ENCODE results near the gene H2BK1.

Gene H2BK1

GRCh38 chr7:151241755-151242096, 31.4 kb upstream of the H2BK1 start:
- no peak for ATAC-seq (ENCODE audit: low read depth)
- Mint-ChIP-seq H3K9me3 (no peaks in the 10 kb centered on the region), H3K4me1 (peaks cover 18% of the 10 kb centered on the region), H3K27me3 (peaks cover 9% of the 10 kb centered on the region), H3K4me3 (no peak overlapping the region), H3K36me3 (peaks cover 5% of the 10 kb centered on the region), H3K27ac (no peak overlapping the region)
- DNase-seq (ENCODE audit: low spot score in 2 of 2): no peak

- no peaks in the 10 kb centered on the region for H3K9me3 Mint-ChIP-seq
- DNase-seq (ENCODE audit: low spot score in 2 of 2) (no peak), ATAC-seq (ENCODE audit: low read depth) (no peak)
- peaks cover 5% of the 10 kb centered on the region for H3K27me3 Mint-ChIP-seq
- H3K36me3 Mint-ChIP-seq: peaks cover 9% of the 10 kb centered on the region
- peaks cover 15% of the 10 kb centered on the region for H3K4me1 Mint-ChIP-seq
- H3K4me3 Mint-ChIP-seq: no peak overlapping the region
- no peak overlapping the region for H3K27ac Mint-ChIP-seq
Measured at GRCh38 chr7:151240942-151241754, 30.9 kb upstream of the H2BK1 start.

GRCh38 chr7:151240536-151240935, 30.2 kb upstream of the H2BK1 start:
- Mint-ChIP-seq H3K4me1 (peaks cover 15% of the 10 kb centered on the region), H3K27me3 (peaks cover 4% of the 10 kb centered on the region), H3K36me3 (peaks cover 9% of the 10 kb centered on the region), H3K27ac (no peak overlapping the region), H3K9me3 (no peaks in the 10 kb centered on the region), H3K4me3 (no peak overlapping the region)
- ATAC-seq (ENCODE audit: low read depth): no peak
- DNase-seq (ENCODE audit: low spot score in 2 of 2): no peak

- Mint-ChIP-seq H3K4me3 (no peak overlapping the region), H3K27me3 (peaks cover 4% of the 10 kb centered on the region), H3K4me1 (peaks cover 15% of the 10 kb centered on the region), H3K9me3 (no peaks in the 10 kb centered on the region), H3K36me3 (peaks cover 9% of the 10 kb centered on the region), H3K27ac (no peak overlapping the region)
- ATAC-seq (ENCODE audit: low read depth) (no peak), DNase-seq (ENCODE audit: low spot score in 2 of 2) (no peak)
Measured at GRCh38 chr7:151239837-151240459, 29.7 kb upstream of the H2BK1 start.

GRCh38 chr7:151238924-151239836, 28.9 kb upstream of the H2BK1 start:
- Mint-ChIP-seq H3K36me3 (peaks cover 9% of the 10 kb centered on the region), H3K27ac (no peak overlapping the region), H3K27me3 (peaks cover 4% of the 10 kb centered on the region), H3K4me3 (no peak overlapping the region), H3K4me1 (peaks cover 18% of the 10 kb centered on the region), H3K9me3 (no peaks in the 10 kb centered on the region)
- ATAC-seq (ENCODE audit: low read depth) (no peak), DNase-seq (ENCODE audit: low spot score in 2 of 2) (no peak)

GRCh38 chr7:151238190-151238810, 28.0 kb upstream of the H2BK1 start:
- no peak for ATAC-seq (ENCODE audit: low read depth)
- Mint-ChIP-seq H3K9me3 (no peaks in the 10 kb centered on the region), H3K4me1 (peaks cover 19% of the 10 kb centered on the region), H3K27ac (no peak overlapping the region), H3K27me3 (peaks cover 1% of the 10 kb centered on the region), H3K4me3 (no peak overlapping the region), H3K36me3 (peaks cover 9% of the 10 kb centered on the region)
- DNase-seq (ENCODE audit: low spot score in 2 of 2): no peak

GRCh38 chr7:151237244-151238189, 27.2 kb upstream of the H2BK1 start:
- H3K27me3 Mint-ChIP-seq: no peaks in the 10 kb centered on the region
- H3K27ac Mint-ChIP-seq: no peak overlapping the region
- peaks cover 9% of the 10 kb centered on the region for H3K36me3 Mint-ChIP-seq
- DNase-seq (ENCODE audit: low spot score in 2 of 2) (no peak), ATAC-seq (ENCODE audit: low read depth) (no peak)
- no peaks in the 10 kb centered on the region for H3K9me3 Mint-ChIP-seq
- H3K4me3 Mint-ChIP-seq: no peak overlapping the region
- peaks cover 20% of the 10 kb centered on the region for H3K4me1 Mint-ChIP-seq

- no peaks in the 10 kb centered on the region for H3K27me3 Mint-ChIP-seq
- peaks cover 28% of the 10 kb centered on the region for H3K4me1 Mint-ChIP-seq
- peaks cover 9% of the 10 kb centered on the region for H3K36me3 Mint-ChIP-seq
- H3K9me3 Mint-ChIP-seq: no peaks in the 10 kb centered on the region
- no peak overlapping the region for H3K4me3 Mint-ChIP-seq
- no peak for DNase-seq (ENCODE audit: low spot score in 2 of 2)
- ATAC-seq (ENCODE audit: low read depth): no peak
- H3K27ac Mint-ChIP-seq: no peak overlapping the region
Measured at GRCh38 chr7:151236406-151236805, 26.1 kb upstream of the H2BK1 start.

- ATAC-seq (ENCODE audit: low read depth): no peak
- Mint-ChIP-seq H3K9me3 (no peaks in the 10 kb centered on the region), H3K36me3 (peaks cover 9% of the 10 kb centered on the region), H3K27me3 (no peaks in the 10 kb centered on the region), H3K4me1 (peaks cover 28% of the 10 kb centered on the region), H3K4me3 (no peak overlapping the region), H3K27ac (no peak overlapping the region)
- no peak for DNase-seq (ENCODE audit: low spot score in 2 of 2)
Measured at GRCh38 chr7:151235091-151235787, 25.0 kb upstream of the H2BK1 start.

- Mint-ChIP-seq H3K4me1 (peaks cover 23% of the 10 kb centered on the region), H3K36me3 (peaks cover 7% of the 10 kb centered on the region), H3K9me3 (no peaks in the 10 kb centered on the region), H3K27ac (peak overlapping the region; percentile 95), H3K4me3 (peak overlapping the region; percentile 99), H3K27me3 (no peaks in the 10 kb centered on the region)
- no peak for DNase-seq (ENCODE audit: low spot score in 2 of 2)
- ATAC-seq (ENCODE audit: low read depth): no peak
Measured at GRCh38 chr7:151233804-151234203, 23.5 kb upstream of the H2BK1 start.

GRCh38 chr7:151232917-151233701, 22.8 kb upstream of the H2BK1 start:
- Mint-ChIP-seq H3K27me3 (no peaks in the 10 kb centered on the region), H3K27ac (peak overlapping the region; percentile 95), H3K9me3 (no peaks in the 10 kb centered on the region), H3K4me1 (peaks cover 24% of the 10 kb centered on the region), H3K36me3 (peaks cover 7% of the 10 kb centered on the region), H3K4me3 (peak overlapping the region; percentile 99)
- no peak for DNase-seq (ENCODE audit: low spot score in 2 of 2)
- peak; percentile 20 for ATAC-seq (ENCODE audit: low read depth)

Data from memory B cell (primary cell).